Measurements from ENCODE around the gene BZW1. TPM values are rescaled to one million over a fixed set of nuclear protein-coding genes. Genes with fewer than 3 reads are reported as not detected.

BZW1 gene
- total RNA-seq, 1 experiment from 2014 or later: 454 TPM

GRCh38 chr2:200795028-200795440 lies 16.7 kb upstream of the BZW1 start:
- Histone ChIP-seq H4K20me1 (ENCODE audit: insufficient read depth) (no peaks in the 10 kb centered on the region), H3K4me1 (ENCODE audit: control insufficient read depth in 1 of 2, insufficient read depth in 2 of 2, low read length in 2 of 2) (peaks cover 0 to 5% of the 10 kb centered on the region in 2 experiments; a peak in 1 of 4 replicates), H3K27me3 (ENCODE audit: insufficient read depth, low read length) (no peaks in the 10 kb centered on the region), H3K36me3 (ENCODE audit: control insufficient read depth in 1 of 2, insufficient read depth in 2 of 2, low read length in 2 of 2) (no peaks in the 10 kb centered on the region), H3K9me2 (ENCODE audit: insufficient read depth) (no peaks in the 10 kb centered on the region), H3K9ac (ENCODE audit: low read length) (no peak overlapping the region), H3K27ac (ENCODE audit: low read depth, low read length) (no peak overlapping the region), H3K79me2 (ENCODE audit: insufficient read depth, low read length) (no peaks in the 10 kb centered on the region), H3K4me2 (ENCODE audit: low read length) (no peak overlapping the region), H3K9me3 (ENCODE audit: control insufficient read depth in 1 of 2, insufficient read depth in 1 of 2, low read depth in 1 of 2, low read length in 2 of 2) (no peaks in the 10 kb centered on the region), H2AFZ (ENCODE audit: low read depth, low read length, poor library complexity, severe bottlenecking) (peak overlapping the region; percentile 66), H3K4me3 (replicated peaks in 1 of 2; ENCODE audit: low read depth in 1 of 2, low read length in 2 of 2) (no peak overlapping the region)
- RAD21 ChIA-PET (ENCODE audit: low non-redundant PET in 1 of 2, low total read pairs in 2 of 2, uncharacterized antibody in 2 of 2, unreplicated experiment in 2 of 2): no interaction called here
- DNase-seq (ENCODE audit: low read depth, low spot score) (no peak), ATAC-seq (peak; percentile 53)
- POLR2A ChIA-PET: no interaction called here
- intact Hi-C loops (cut with micrococcal nuclease): no loop called here
- CTCF ChIA-PET: interaction anchor here (1.4 kb wide), 1 partner anchor 89 kb away, joined by 7 read pairs; no protein-coding TSS in a partner anchor
- no TSS peak for BruUV-seq (replicated peaks)
- no peak for TF ChIP-seq SP1 (IDR thresholded peaks at IDR 0.05; ENCODE audit: low read depth)
- TF ChIP-seq CEBPB (IDR thresholded peaks at IDR 0.05; ENCODE audit: low read depth): peak; percentile 45; the same call in 1 of the 2 replicates
- TF ChIP-seq RAD21 (IDR thresholded peaks at IDR 0.05; ENCODE audit: low read depth): peak; percentile 64
- TF ChIP-seq SRF (IDR thresholded peaks at IDR 0.05; ENCODE audit: low read depth): no peak
- TF ChIP-seq CTCF (IDR thresholded peaks at IDR 0.05 in 2 of 3, conservative IDR thresholded peaks at IDR 0.05 in 1 of 3; ENCODE audit: borderline replicate concordance in 1 of 3, insufficient read depth in 1 of 3, low read depth in 2 of 3, low read length in 2 of 3): 0 out of 6 replicates have a peak, but pooled peaks of 2 of the 3 experiments have one; percentile 10 to 24
- TF ChIP-seq EGR1 (IDR thresholded peaks at IDR 0.05; ENCODE audit: low read depth): no peak
- TF ChIP-seq, protein P1, sequence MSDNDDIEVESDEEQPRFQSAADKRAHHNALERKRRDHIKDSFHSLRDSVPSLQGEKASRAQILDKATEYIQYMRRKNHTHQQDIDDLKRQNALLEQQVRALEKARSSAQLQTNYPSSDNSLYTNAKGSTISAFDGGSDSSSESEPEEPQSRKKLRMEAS (IDR thresholded peaks at IDR 0.05): no peak

GRCh38 chr2:200796561-200796960 lies 15.1 kb upstream of the BZW1 start:
- H3K4me2 ChIP-seq (ENCODE audit: low read length): no peak overlapping the region
- no peaks in the 10 kb centered on the region for H4K20me1 ChIP-seq (ENCODE audit: insufficient read depth)
- H3K4me1 ChIP-seq (ENCODE audit: control insufficient read depth in 1 of 2, insufficient read depth in 2 of 2, low read length in 2 of 2): peaks cover 0 to 5% of the 10 kb centered on the region in 2 experiments; a peak in 1 of 4 replicates
- ChIA-PET CTCF (no interaction called here), RAD21 (ENCODE audit: low non-redundant PET in 1 of 2, low total read pairs in 2 of 2, uncharacterized antibody in 2 of 2, unreplicated experiment in 2 of 2) (no interaction called here), POLR2A (no interaction called here)
- H3K4me3 ChIP-seq (replicated peaks in 1 of 2; ENCODE audit: low read depth in 1 of 2, low read length in 2 of 2): no peak overlapping the region
- DNase-seq (ENCODE audit: low read depth, low spot score) (no peak), ATAC-seq (no peak)
- H2AFZ ChIP-seq (ENCODE audit: low read depth, low read length, poor library complexity, severe bottlenecking): no peak overlapping the region
- H3K9me3 ChIP-seq (ENCODE audit: control insufficient read depth in 1 of 2, insufficient read depth in 1 of 2, low read depth in 1 of 2, low read length in 2 of 2): no peaks in the 10 kb centered on the region
- H3K27ac ChIP-seq (ENCODE audit: low read depth, low read length): no peak overlapping the region
- no peaks in the 10 kb centered on the region for H3K36me3 ChIP-seq (ENCODE audit: control insufficient read depth in 1 of 2, insufficient read depth in 2 of 2, low read length in 2 of 2)
- intact Hi-C loops (cut with micrococcal nuclease): no loop called here
- H3K9me2 ChIP-seq (ENCODE audit: insufficient read depth): no peaks in the 10 kb centered on the region
- no peak overlapping the region for H3K9ac ChIP-seq (ENCODE audit: low read length)
- no peaks in the 10 kb centered on the region for H3K79me2 ChIP-seq (ENCODE audit: insufficient read depth, low read length)
- BruUV-seq (replicated peaks): no TSS peak
- H3K27me3 ChIP-seq (ENCODE audit: insufficient read depth, low read length): no peaks in the 10 kb centered on the region
- no peak for TF ChIP-seq SIN3A (IDR thresholded peaks at IDR 0.05; ENCODE audit: low read depth)
- TF ChIP-seq RAD21 (IDR thresholded peaks at IDR 0.05; ENCODE audit: low read depth): no peak
- no peak for TF ChIP-seq EZH2phosphoT487 (IDR thresholded peaks at IDR 0.05; ENCODE audit: borderline replicate concordance)
- TF ChIP-seq EZH2 (IDR thresholded peaks at IDR 0.05): no peak
- no peak for TF ChIP-seq YY1 (IDR thresholded peaks at IDR 0.05; ENCODE audit: extremely low read depth, insufficient replicate concordance, low read depth, low read length)
- TF ChIP-seq ZNF274 (IDR thresholded peaks at IDR 0.05; ENCODE audit: low read depth, low read length): no peak
- TF ChIP-seq, protein P1 (IDR thresholded peaks at IDR 0.05): no peak
- no peak for TF ChIP-seq EGR1 (IDR thresholded peaks at IDR 0.05; ENCODE audit: low read depth)
